A673 (cell line): ENCODE results near the gene PTGIS.

Experiments
- CTCF ChIP-seq: fragments of 300-800, 200-600 bp; sonication (generic); conservative IDR thresholded peaks from 2 replicates; pipeline ENCODE4 v1.5.1; 2017; ENCODE audit warnings: low read depth, mild to moderate bottlenecking, antibody characterized with exemption, low read length, moderate library complexity, mixed read lengths
- EZH2 ChIP-seq: fragments of 200-600 bp; sonication (generic); IDR thresholded peaks from 2 replicates; pipeline ENCODE4 v1.6.1; 2017; ENCODE audit warnings: borderline replicate concordance, low read depth, mild to moderate bottlenecking, mixed read lengths, antibody characterized with exemption, low read length; ENCODE audit not compliant: poor library complexity, severe bottlenecking

- no peak for TF ChIP-seq CTCF
- no peak for TF ChIP-seq EZH2
Measured at GRCh38 chr20:49481116-49481515, 86.8 kb downstream of the PTGIS start.
